Stimulated activated CD8-positive, alpha-beta memory T cell treated with anti-CD3 and anti-CD28 coated beads, Interleukin-12 subunit alpha, Interleukin-12 subunit beta, amount 100 ng/mL, for 4 hours (primary cell): ENCODE measurements around the gene HSPH1.
"Not testable (repeated sequence)": the region's sequence is repeated elsewhere in the genome, so short reads cannot be mapped to it uniquely, and the experiment has no call there.

Experiments used
- DNase-seq: peaks from one replicate; pipeline ENCODE4 v3.0.0-alpha.2; 2020; ENCODE audit warnings: low read depth

HSPH1 gene

GRCh38 chr13:31131470-31131961 is 30.2 kb downstream of the HSPH1 start:
- DNase-seq = no peak

GRCh38 chr13:31129419-31129818 is 32.3 kb downstream of the HSPH1 start:
- no peak for DNase-seq

GRCh38 chr13:31124204-31124603 is 37.5 kb downstream of the HSPH1 start:
- DNase-seq = no peak

GRCh38 chr13:31122544-31123260 is 39.0 kb downstream of the HSPH1 start:
- no peak for DNase-seq

- no peak for DNase-seq
Measured at GRCh38 chr13:31122143-31122542, 39.6 kb downstream of the HSPH1 start.

GRCh38 chr13:31121379-31122140 is 40.1 kb downstream of the HSPH1 start:
- no peak for DNase-seq

- no peak for DNase-seq
Measured at GRCh38 chr13:31119966-31120700, 41.6 kb downstream of the HSPH1 start.

- DNase-seq = no peak
Measured at GRCh38 chr13:31119526-31119925, 42.2 kb downstream of the HSPH1 start.

GRCh38 chr13:31116224-31116623 is 45.5 kb downstream of the HSPH1 start:
- no peak for DNase-seq

- DNase-seq = no peak
Measured at GRCh38 chr13:31115616-31116015, 46.1 kb downstream of the HSPH1 start.

- no peak for DNase-seq
Measured at GRCh38 chr13:31114641-31115040, 47.1 kb downstream of the HSPH1 start.

- no peak for DNase-seq
Measured at GRCh38 chr13:31111136-31111535, 50.6 kb downstream of the HSPH1 start.

GRCh38 chr13:31110617-31111016 is 51.1 kb downstream of the HSPH1 start:
- DNase-seq = no peak

- no peak for DNase-seq
Measured at GRCh38 chr13:31110169-31110568, 51.5 kb downstream of the HSPH1 start.

GRCh38 chr13:31107109-31107508 is 54.6 kb downstream of the HSPH1 start:
- DNase-seq = no peak

- DNase-seq = no peak
Measured at GRCh38 chr13:31105856-31106255, 55.8 kb downstream of the HSPH1 start.

GRCh38 chr13:31105020-31105795 is 56.5 kb downstream of the HSPH1 start:
- DNase-seq = no peak

GRCh38 chr13:31102905-31103304 is 58.8 kb downstream of the HSPH1 start:
- no peak for DNase-seq

GRCh38 chr13:31101472-31102170 is 60.1 kb downstream of the HSPH1 start:
- DNase-seq = no peak

- no peak for DNase-seq
Measured at GRCh38 chr13:31100721-31101120, 61.0 kb downstream of the HSPH1 start.

GRCh38 chr13:31097911-31098434 is 63.7 kb downstream of the HSPH1 start:
- DNase-seq = not testable (repeated sequence)
